ENCODE results near the gene HSPA13.

HSPA13 gene

DNA sequence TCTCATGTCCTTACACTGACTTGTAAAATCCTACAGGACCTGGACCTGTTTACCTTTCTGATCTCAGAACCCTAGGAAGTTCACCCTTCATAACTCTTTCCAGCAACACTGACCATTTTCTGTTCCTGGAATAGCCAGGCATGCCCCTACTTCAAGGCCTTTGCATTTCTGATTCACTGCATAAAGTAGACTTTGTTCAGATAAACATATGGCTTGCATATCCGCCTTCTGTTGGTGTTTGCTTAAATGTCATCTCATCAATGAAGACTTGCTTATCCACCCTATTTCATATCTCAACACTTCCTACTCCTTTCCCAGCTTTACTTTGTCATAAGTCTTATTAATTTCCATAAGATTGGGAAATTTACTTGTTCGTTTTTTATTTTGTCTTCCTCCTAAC is 57.4 kb downstream of the HSPA13 start:
- H3K4me3 ChIP-seq (ENCODE audit: low read depth, low read length), result no peak overlapping the region

More for the DNA sequence above, 57.4 kb downstream of the HSPA13 start:
- no peak for DNase-seq (ENCODE audit: low read depth)

Data from skeletal muscle cell (primary cell).